ENCODE data around the gene NACC1. TPM values are rescaled to one million over a fixed set of nuclear protein-coding genes. Genes with fewer than 3 reads are reported as not detected.

NACC1 gene
- total RNA-seq, 1 donor from 2014 or later, result 119 TPM

Other genes with a start within 250 kb of the NACC1 start
- 18.5 and 34.9 TPM in 2 replicates for gene DNASE2, start 236.8 kb upstream of the NACC1 start, total RNA-seq
- gene KLF1, start 231.1 kb upstream of the NACC1 start, total RNA-seq, result not detected in 2 replicates
- gene GCDH, start 227.1 kb upstream of the NACC1 start, total RNA-seq, result 23.4 and 36.5 TPM in 2 replicates
- gene SYCE2, start 199.0 kb upstream of the NACC1 start, total RNA-seq, result not detected in 2 replicates
- gene FARSA, start 184.6 kb upstream of the NACC1 start, total RNA-seq, result 66.3 and 71.8 TPM in 2 replicates
- 962 and 1,180 TPM in 2 replicates for gene CALR, start 179.7 kb upstream of the NACC1 start, total RNA-seq
- 33.0 and 50.2 TPM in 2 replicates for gene RAD23A, start 172.4 kb upstream of the NACC1 start, total RNA-seq
- 10.3 and 20.0 TPM in 2 replicates for gene GADD45GIP1, start 161.0 kb upstream of the NACC1 start, total RNA-seq
- 0.05 TPM in 1 of 2 replicates, not detected in the other for gene DAND5, start 148.7 kb upstream of the NACC1 start, total RNA-seq
- gene NFIX, start 122.8 kb upstream of the NACC1 start, total RNA-seq, result 10.1 and 40.7 TPM in 2 replicates
- gene LYL1, start 15.4 kb upstream of the NACC1 start, total RNA-seq, result 0.20 and 1.7 TPM in 2 replicates
- gene TRMT1, start 1.5 kb upstream of the NACC1 start, total RNA-seq, result 30.0 and 32.8 TPM in 2 replicates
- 37.1 and 67.0 TPM in 2 replicates for gene STX10, start 32.1 kb downstream of the NACC1 start, total RNA-seq
- gene IER2, start 32.1 kb downstream of the NACC1 start, total RNA-seq, result 15.6 and 27.9 TPM in 2 replicates